ENCODE measurements around the gene PIPOX. TPM values are rescaled to one million over a fixed set of nuclear protein-coding genes. Genes with fewer than 3 reads are reported as not detected.
"Not testable (repeated sequence)": the region's sequence is repeated elsewhere in the genome, so short reads cannot be mapped to it uniquely, and the experiment has no call there.

Gene PIPOX
- total RNA-seq, 1 donor from 2014 or later, result 2.0 TPM

DNA sequence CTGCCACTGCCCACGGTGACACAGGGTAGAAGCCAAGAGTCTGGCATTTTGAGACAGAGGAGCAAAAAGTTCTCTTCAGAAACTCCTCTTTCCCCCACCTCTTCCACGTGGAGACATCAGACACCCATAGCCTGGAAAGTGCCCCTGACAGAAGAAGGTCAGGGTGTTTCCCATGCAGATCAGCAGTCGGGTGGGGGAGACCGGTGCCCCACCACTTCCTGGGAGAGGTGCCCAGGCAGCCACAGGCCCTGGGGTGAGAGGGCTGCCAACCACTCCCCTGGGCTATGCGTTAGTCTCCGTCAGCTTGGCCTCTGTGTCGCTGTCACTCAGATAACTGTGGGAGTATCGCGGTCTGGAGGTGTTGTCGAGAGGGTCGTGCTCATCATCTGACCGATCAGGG lies 31.5 kb downstream of the PIPOX start:
- DNase-seq (ENCODE audit: low read depth, low spot score), result no peak

DNA sequence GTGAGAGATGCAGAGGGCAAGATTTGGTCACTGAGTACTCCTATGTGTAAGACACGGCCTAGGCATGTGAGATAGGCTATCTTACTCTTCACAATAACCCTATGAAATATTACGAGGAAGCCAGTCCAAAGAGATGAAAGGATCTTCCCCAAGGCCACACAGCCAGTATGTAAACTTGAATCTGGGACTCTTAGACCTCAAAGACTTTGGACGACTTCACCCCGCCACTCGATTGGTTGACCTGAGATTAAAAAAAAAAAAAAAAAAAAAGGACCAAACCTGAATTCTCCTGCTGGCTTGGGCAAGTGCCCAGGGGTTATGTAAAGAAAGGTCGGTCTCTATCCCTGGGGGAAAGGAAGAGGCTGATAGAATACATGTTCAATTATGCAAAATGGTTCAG lies 33.1 kb downstream of the PIPOX start:
- DNase-seq (ENCODE audit: low read depth, low spot score), result no peak

DNA sequence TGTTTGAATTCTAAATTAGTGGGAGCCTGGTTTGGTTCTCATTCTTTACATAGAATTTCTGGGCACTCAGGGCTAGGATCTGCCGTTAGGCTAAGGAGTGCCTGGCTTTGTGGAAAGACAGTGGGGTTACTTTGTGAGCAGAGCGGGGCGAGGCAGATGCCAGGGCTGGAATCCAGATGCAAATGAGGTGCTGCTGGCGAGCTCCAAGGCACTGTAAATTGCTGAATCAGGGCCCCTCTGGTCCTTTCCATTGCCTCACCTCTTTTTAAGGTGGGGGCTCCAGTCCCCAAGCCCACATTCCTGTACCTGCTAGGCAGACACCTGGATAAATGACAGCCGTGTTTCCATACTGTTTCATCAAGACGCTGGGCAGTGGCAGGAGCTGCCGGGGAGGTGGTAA lies 33.8 kb downstream of the PIPOX start:
- no peak for DNase-seq (ENCODE audit: low read depth, low spot score)

DNA sequence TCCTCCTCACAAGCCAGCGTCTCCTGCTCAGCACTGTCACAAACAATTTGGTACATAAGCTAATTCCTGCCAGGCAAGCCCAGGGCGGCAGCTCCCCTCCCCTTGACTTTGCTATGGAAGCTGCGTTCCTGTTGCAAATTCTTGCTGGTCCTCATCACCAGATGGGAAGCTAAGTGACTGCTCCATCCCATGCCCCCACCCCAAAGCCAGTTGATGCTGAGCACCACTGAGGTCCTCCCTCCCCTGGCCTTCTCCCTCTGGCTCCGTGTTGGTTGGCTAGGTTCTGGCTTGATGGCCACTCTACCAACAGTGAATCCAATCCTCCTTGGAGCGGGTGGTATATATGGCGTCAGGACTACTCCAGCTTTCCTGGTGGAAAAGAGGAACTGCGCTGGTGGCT lies 34.4 kb downstream of the PIPOX start:
- no peak for DNase-seq (ENCODE audit: low read depth, low spot score)

DNA sequence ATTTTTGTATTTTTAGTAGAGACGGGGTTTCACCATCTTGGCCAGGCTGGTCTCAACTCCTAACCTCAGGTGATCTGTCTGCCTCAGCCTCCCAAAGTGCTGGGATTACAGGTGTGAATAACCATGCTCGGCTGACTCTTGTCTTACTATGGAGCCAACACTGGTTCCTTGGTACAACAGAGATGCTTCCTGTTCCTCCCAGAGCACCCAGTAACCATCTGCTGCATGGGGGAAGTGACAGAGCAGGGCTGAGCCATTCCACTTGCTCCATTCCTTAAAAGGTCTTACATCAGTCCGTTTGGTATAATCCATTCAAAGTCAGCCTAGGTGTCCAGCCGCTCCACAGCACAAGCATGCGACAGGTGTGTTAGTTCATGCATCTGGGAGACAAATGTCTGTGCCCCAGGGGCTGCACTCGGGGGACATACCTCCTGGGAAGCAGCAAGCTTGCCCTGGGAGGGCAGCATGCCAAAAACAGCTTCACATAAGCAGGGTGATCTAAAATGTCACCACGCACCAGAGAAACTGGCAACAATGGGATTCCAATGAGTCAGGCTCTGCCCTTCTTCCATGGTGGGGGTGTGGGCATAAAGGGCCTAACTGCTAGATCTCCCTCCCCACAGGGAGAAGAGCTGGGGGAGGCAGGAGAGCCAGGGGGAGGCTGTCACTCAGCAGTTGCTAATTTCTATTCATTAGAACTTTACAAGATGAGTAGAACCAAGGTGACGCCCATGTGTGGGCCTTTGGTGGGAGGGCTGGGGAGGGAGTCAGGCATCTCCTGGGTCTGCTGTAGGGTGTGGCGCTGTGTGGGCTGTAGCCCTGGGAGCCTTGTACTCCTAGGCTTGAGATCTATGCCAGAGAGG lies 35.5 kb downstream of the PIPOX start:
- DNase-seq (ENCODE audit: low read depth, low spot score), result no peak

DNA sequence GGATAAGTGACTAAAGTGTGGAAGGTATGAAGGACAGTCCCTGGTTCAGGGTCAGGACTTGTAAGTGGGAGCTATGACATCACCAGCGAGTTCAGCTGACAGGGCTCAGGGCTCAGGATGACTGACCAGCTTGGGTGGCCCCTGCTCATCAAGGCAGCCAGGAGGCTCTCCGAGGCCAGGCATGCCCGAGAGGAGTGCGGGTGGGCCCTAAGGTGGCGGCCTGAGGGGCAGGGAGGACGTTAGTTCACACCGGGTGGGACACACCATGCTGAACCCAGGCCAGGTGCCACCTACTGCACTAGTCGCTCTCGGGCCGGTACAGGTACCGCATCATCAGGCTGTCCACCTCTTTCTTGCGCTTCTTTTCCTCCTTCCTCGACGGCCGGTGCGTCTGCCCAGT lies 36.5 kb downstream of the PIPOX start:
- no peak for DNase-seq (ENCODE audit: low read depth, low spot score)

DNA sequence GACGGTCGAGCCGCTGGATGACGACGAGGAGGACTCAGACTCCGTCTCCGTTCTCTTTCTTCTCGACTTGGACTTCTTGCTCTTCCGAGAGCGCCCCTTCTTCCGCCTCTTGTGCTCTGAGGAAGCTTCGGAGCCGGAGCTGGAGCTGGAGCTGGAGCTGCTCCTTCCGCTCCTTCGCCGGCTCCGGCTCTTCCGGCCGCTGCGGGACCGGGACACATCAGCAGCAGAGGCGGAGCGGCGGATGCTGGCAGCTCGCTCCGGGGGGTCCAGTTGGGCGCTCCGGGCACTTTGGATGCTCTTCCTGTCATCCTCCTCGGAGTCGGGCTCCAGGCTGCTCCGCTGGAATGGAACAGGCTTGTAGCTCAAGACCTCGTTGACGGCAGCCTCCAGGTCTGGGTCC lies 36.9 kb downstream of the PIPOX start:
- no peak for DNase-seq (ENCODE audit: low read depth, low spot score)

DNA sequence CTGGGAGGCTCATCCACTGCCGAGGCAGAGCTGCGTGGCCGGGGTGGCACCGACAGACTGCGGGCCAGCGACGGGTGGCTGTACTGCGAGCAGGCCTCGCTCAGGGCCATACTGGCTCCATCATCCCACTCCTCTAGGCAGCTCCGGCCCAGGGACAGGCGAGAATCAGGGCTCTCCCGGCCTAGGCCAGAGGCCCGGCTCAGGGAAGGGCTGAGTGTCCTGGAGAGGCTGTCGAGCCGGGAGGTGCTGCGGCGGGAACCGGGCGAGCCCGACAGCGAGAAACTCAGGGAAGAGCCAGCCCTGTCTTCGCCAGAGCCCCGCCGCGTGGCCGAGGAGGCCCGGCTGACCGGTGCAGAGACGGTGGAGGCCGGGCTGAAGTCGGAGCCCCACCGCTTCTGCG lies 37.4 kb downstream of the PIPOX start:
- no peak for DNase-seq (ENCODE audit: low read depth, low spot score)

DNA sequence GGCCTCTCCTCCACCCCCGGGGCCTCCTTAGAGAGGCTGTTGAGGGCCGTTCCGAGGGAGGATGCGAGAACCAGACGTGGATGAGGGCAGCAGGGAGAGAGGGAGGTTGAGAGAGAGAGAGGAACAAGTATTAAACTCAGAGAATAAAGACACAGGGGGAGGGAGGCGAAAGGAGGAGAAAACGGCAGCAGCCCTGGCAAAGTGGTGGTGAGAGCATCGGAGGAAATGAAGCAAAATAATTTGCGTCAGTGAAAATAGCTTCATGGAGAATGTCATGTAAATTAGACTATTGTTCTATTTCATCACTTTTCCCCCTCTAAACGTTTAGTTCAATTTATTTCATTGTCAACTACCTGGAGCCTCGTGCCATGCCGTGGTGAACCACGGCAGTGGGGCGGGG lies 38.0 kb downstream of the PIPOX start:
- no peak for DNase-seq (ENCODE audit: low read depth, low spot score)

DNA sequence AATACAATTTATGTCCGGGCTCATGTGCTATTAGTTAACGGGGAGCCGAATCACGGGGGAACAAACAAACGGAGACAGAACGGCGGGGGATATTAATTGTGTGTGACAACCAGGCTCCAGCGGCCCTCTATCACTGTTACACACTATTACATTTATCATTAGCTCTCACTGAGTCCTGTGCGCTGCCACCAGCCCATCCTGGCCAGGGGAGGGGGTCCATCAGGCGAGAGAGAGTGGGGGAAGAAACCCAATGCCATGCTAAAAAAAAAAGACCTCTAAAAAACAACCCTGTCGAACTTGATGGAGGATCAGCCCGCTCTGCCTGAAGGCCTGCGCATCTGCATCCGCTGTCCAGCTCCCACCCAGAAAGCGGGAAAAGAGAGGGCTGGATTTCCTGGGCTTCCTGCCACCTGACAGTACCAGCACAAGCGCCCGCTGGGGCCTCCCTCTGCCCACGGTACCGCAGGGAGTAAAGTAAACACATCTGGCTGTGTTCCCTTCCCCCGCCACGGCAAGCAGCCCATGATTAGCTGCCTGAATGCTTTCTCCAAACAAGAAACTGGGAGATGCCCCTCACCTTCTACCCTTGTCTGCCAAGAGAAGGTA lies 41.7 kb downstream of the PIPOX start:
- DNase-seq (ENCODE audit: low read depth, low spot score), result no peak

DNA sequence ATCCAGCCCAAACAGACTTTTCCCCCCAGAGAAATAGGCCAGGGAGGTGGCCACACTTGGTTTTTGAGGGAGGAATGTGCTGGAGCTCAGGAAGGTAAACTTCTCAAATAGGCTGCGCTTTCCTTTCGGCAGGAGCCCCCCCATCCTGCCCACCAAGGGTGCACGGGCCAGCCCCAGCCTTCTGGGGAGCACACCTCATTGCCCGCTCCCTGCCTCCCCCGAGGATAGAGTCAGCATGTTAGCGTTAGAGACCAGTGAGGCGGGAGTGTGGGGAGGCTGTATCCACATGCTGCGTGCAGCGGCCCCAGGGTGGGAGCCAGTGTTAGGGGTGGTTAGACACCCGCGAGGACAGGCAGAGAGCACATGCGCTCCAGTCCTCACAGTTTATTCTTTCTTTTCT lies 42.3 kb downstream of the PIPOX start:
- DNase-seq (ENCODE audit: low read depth, low spot score), result no peak

DNA sequence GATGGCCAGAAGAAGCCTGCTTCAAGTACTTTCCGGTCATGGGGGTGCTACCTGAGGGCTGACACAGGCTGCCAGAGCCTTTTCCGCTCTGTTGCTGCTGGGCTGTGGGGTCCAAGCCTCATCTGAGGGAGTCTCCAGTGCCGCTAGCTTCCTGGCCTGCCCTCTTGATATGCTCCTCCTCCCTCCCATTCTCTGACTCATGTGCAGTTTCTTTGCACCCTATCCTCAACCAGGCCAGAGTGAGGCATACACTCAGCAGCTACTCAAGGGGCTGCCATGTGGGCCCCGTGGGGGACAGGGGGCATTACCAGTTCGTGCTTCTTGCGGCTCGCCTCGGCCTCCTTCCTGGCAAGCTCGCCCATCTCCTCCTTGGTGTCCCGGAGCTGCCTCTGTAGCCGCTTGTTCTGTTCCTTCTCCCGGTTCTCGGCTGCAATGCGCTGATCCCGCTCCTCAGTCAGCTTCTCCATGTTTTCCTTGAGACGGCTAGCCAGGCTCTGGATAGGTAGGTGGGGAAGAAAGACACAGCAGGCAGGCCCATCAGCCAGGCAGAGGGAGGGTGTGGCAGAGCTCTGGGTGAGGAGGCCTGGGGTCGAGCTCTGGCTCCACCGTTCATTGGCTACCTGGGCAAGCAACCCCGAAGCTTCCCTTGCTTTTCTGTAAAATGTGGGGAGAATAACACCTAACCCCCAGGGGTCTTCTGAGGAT lies 43.8 kb downstream of the PIPOX start:
- DNase-seq (ENCODE audit: low read depth, low spot score), result no peak

DNA sequence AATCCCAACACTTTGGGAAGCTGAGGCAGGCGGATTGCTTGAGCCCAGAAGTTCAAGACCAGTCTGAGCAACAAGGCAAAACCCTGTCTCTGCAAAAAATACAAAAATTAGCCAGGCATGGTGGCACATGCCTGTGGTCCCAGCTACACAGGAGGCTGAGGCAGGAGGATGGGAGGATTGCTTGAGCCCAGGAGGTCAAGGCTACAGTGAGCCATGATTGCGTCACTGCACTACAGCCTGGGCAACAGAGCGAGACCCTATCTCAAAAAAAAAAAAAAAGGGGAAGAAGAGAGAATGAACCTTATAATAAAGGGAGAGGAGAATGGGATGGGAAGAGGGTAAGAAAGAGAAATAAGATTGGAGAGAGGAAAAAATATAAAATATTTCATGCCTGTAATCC lies 45.8 kb downstream of the PIPOX start:
- not testable (repeated sequence) for DNase-seq (ENCODE audit: low read depth, low spot score)

DNA sequence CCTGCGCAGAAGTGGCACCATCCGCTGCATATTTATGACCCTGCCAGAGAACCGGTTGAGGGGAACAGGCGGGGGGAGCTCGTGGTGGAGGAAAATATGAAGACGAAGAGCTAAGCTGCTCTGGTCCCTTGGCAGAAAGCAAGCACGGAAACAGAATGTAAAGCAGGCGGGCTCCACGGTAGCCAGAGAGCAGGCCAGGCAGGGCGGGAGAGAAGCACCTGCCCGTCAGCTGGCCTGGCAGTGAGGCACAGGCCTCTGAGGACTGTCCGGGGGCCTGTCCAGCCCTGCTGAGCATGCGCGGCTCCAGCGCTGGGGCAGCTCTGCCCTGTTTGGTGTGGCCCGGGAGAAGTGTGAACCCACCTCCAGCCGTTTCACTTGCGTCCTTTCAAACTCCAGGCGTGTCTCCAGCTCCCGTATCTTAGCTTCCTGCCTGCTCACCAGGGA lies 46.7 kb downstream of the PIPOX start:
- DNase-seq (ENCODE audit: low read depth, low spot score), result no peak

DNA sequence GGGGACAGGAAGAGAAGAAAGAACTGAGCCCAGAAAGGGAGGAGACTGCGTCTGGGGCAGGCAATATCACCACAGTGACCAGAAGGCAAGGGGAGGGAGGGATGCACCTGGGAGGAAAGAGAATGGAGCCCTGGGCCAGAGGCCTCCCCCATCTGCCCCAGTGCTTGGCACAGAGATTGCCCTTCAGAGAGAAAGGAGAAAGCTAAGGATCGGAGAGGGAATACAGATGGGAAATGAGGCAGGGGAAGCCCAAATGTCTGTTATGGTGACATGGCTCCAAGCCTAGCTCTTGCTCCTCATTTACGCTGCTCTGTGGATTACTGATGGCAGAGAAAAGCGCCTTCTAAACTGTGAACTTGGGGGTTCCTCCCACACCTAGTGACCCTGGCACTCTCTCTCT lies 47.2 kb downstream of the PIPOX start:
- DNase-seq (ENCODE audit: low read depth, low spot score), result no peak

DNA sequence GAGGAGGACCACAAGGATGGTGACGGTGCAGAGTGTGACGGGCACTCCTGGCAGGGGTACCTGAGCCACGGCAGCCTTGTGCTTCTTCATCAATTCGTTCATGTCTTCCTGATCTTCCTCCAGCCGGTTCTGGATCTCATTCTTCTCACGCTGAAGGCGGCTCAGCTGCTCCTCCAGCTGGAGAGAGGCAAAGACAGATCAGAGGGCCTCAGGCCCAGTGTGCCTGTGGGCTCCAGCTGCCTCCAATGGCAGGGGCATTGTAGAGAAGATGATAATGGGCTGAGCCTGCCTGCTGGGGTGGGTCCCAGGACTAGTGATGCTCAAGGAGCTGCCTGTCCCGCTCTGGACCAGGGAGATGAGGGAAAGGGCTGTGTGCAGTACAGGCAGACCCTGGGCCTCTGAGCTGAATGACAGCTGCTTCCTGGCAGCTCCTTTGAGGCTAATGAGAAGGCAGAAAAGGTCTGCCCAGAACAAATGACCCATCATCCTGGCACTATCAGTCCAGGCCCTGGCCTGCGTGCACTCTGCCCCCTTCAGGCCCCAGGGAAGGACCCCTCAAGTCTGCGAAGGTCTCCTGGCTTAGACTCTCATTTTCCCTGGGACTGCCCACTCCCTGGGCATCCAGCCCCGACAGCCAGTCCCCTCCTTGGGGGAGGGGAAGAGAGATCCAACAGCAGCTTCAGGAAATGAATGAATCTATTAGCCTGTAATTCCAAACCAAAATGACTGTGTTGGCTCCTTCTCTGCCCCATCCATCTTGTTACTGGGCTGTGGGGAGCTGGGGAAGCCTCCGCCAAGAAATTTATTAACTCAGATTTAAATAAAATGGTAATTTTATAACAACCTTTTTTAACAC lies 48.0 kb downstream of the PIPOX start:
- no peak for DNase-seq (ENCODE audit: low read depth, low spot score)

DNA sequence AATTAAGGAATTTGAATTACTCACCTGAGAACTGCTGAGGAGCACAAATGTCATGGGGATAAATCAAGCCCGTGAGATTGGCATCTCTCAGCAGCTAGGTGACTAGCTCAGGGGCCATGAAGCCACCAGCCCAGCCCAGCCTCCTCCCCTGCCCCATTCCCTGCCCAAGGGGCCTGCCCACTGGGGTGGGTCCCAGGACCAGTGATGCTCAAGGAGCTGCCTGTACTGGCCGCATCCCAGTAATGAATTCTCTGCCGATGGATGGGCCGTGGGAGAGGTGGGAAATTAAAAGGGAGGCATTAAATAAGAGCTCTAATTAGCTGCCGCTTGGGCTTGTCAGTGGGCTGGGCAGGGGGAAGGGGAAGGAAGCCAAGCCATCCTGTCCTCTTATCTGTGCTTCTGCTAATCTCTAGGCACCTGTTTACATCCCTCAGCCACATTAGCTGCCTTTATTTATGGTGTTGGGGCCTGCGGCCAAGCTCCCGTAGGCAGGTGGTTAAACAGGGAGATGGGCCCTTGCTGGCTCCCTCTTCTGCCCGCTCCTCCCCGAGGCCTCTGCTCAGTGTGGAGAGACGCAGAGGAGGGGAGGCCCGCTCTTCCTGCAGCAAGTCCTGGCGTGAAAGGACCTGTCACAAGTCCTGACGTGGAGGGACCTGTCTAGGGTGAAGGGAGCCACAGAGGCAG lies 48.8 kb downstream of the PIPOX start:
- DNase-seq (ENCODE audit: low read depth, low spot score), result no peak

DNA sequence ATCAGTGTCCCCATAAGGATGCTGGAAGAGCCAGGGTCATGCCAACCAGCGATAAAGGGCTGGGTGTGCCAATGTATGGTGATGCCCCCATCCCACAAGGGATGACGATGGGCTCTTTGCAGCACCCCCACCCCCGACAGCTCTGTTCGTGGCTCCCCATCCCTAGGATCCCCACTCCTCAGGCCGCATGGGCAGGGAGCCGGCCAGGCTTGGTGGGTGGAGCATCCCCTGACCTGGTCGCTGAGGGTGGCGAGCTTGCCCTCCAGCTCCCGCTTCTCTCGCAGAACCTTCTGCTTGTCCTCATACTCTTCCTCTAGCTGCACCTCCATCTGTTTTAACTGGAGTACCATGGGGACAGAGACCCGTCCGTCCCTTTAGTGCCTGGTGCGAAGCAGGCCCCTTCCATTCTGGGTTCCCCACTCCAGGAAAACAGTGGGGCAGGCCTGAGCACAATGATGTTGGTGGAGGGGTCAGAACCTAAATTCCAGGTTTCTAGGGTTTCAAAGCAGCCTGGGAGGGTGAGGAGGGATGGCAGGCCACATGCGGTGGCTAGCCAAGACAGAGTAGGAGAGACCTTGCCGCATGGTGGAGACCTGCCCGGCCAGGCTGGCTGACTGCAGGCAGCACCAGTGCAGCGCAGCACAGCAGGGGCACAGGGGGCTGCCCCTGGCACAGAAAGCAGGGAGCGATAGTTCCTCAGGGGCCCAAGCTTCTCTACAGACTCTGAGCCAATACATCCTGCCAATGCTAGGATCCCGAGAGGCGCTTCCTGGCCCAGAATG lies 50.3 kb downstream of the PIPOX start:
- DNase-seq (ENCODE audit: low read depth, low spot score), result no peak

DNA sequence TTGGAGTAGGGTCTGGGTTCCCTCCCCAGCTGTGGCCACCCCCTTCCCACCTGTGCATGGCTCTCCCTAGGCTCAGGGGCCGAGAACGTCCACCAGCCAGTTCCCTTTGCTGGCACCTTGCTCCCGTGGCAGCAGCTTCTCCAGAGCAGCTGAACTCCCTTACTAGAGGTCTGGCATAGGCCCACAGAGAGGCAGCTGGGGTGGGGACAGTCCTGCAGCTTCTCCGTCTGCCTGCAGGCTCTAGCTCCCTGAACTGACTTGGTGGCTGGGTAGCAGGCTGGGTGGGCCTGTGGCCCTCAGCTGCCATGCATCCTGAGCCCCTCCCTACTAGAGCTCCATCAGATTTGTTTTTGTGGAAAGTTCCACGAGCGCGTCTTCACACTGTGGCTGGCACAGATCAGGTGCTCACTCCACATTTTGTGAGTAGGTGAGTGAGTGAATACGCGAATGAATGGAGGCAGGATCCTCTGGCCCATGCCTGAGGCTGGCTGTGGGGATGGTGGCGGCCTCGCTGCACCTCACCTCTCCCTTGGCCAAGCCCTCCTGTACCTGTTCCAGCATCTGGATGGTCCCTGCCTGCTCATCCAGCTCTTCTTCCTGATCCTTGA lies 51.3 kb downstream of the PIPOX start:
- no peak for DNase-seq (ENCODE audit: low read depth, low spot score)

DNA sequence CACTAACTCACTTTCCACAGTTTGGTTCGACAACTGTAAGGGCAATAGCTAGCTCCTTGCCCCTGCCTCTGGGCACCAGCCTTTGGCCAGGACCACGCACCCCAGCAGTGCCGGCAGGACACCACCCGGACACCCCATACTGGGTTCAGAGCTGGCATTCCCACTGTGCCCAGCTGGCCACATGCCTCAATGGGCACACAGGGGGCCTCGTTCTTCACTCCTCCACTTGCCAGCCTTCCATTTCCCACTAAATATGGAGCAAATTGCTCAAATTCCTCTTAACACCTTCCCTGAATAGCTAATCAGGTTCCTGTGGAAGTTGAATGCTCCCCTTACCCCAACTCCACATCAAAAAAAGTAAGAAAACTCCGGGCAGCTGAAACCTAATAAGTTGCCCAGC lies 52.5 kb downstream of the PIPOX start:
- no peak for DNase-seq (ENCODE audit: low read depth, low spot score)

Measured in pulmonary artery endothelial cell (primary cell).